Fibroblast of lung (primary cell): ENCODE data around the gene CTPS2. TPM values are rescaled to one million over a fixed set of nuclear protein-coding genes. Genes with fewer than 3 reads are reported as not detected.
"Not testable (repeated sequence)": the region's sequence is repeated elsewhere in the genome, so short reads cannot be mapped to it uniquely, and the experiment has no call there.

Experiments used
- DNase-seq, 2 donors: peaks; one replicate each; pipeline versions ENCODE4 v3.0.0 to v3.0.0-alpha.2; 2010; ENCODE audit warnings: low read depth in 2 of 2
- H2AFZ ChIP-seq: 2 replicates; pipeline ENCODE4 v1.5.1; 2012; ENCODE audit warnings: low read length, control low read depth, inconsistent platforms
- H3K27ac ChIP-seq: 2 replicates; pipeline ENCODE4 v1.5.1; 2011; ENCODE audit warnings: low read length, control low read depth; ENCODE audit not compliant: insufficient read depth
- H3K27me3 ChIP-seq: 2 replicates; pipeline ENCODE4 v1.5.1; 2011; ENCODE audit warnings: mild to moderate bottlenecking, low read length; ENCODE audit not compliant: control insufficient read depth, insufficient read depth
- H3K36me3 ChIP-seq: 2 replicates; pipeline ENCODE4 v1.5.1; 2011; ENCODE audit warnings: low read length; ENCODE audit not compliant: control insufficient read depth, insufficient read depth
- H3K4me1 ChIP-seq: 2 replicates; pipeline ENCODE4 v1.5.1; 2011; ENCODE audit warnings: low read length; ENCODE audit not compliant: control insufficient read depth, insufficient read depth; ENCODE audit errors: extremely low read depth
- H3K4me2 ChIP-seq: 2 replicates; pipeline ENCODE4 v1.5.1; 2011; ENCODE audit warnings: low read length, control low read depth; ENCODE audit not compliant: insufficient read depth; ENCODE audit errors: extremely low read depth
- H3K4me3 ChIP-seq, 4 experiments: fragments of 200-600 bp in 1 of 4; sonication (generic) in 1 of 4; replicated peaks in 1 of 4; 2 replicates each; pipeline ENCODE4 v1.5.1; 2011 to 2016; ENCODE audit warnings: low read length in 4 of 4, low read depth in 3 of 4, mild to moderate bottlenecking in 3 of 4, control low read depth in 2 of 4, inconsistent platforms in 1 of 4, mixed read lengths in 1 of 4; ENCODE audit not compliant: insufficient read depth in 1 of 4; ENCODE audit errors: control extremely low read depth in 1 of 4
- H3K79me2 ChIP-seq: 2 replicates; pipeline ENCODE4 v1.5.1; 2012; ENCODE audit warnings: mild to moderate bottlenecking, low read length, inconsistent platforms; ENCODE audit not compliant: control insufficient read depth, insufficient read depth
- H3K9ac ChIP-seq: 2 replicates; pipeline ENCODE4 v1.5.1; 2011; ENCODE audit warnings: mild to moderate bottlenecking, low read length, control low read depth; ENCODE audit not compliant: insufficient read depth
- H3K9me3 ChIP-seq: 2 replicates; pipeline ENCODE4 v1.5.1; 2012; ENCODE audit warnings: low read depth, low read length; ENCODE audit not compliant: control insufficient read depth, insufficient read depth
- H4K20me1 ChIP-seq: 2 replicates; pipeline ENCODE4 v1.5.1; 2011; ENCODE audit warnings: low read length; ENCODE audit not compliant: control insufficient read depth, insufficient read depth; ENCODE audit errors: extremely low read depth
- CTCF ChIP-seq, 2 donors: IDR thresholded peaks in 1 of 2; conservative IDR thresholded peaks in 1 of 2; 1 replicate in 1 of 2; 2 replicates in 1 of 2; pipeline ENCODE4 v1.5.1; 2011 to 2012; ENCODE audit warnings: low read length in 2 of 2, control low read depth in 1 of 2, inconsistent platforms in 1 of 2, low read depth in 1 of 2, mild to moderate bottlenecking in 1 of 2
- EZH2 ChIP-seq: IDR thresholded peaks from 2 replicates; pipeline ENCODE4 v1.5.1; 2012; ENCODE audit warnings: low read length, control low read depth, mild to moderate bottlenecking; ENCODE audit errors: missing control alignments
- polyA plus RNA-seq, 2 donors: library from polyadenylated mRNA; depleted of rRNA in 1 of 2; stranded (reverse) in 1 of 2; unstranded in 1 of 2; fragments of >200 nt; gene quantifications; 2 replicates each; pipeline ENCODE4 v1.2.1, GENCODE V29; 2011 to 2012; ENCODE audit warnings: missing spikeins in 1 of 2
- total RNA-seq: library from RNA; depleted of rRNA; stranded (reverse); fragments of >200 nt; gene quantifications from 2 replicates; pipeline ENCODE4 v1.2.1, GENCODE V29; 2014

Gene CTPS2
- total and polyA plus RNA-seq, 2 donors (not counting 1 experiment from before 2014, with no cell fraction given) = 5.4 to 9.9 TPM

GRCh38 chrX:16606142-16606720 is 106.2 kb downstream of the CTPS2 start:
- H4K20me1 ChIP-seq = no peaks in the 10 kb centered on the region
- no peak overlapping the region for H3K9ac ChIP-seq
- TF ChIP-seq EZH2 (no peak), CTCF (conservative IDR thresholded peaks at IDR 0.05 in 1 of 2, IDR thresholded peaks at IDR 0.05 in 1 of 2; ENCODE audit: low read depth in 1 of 2, low read length in 2 of 2) (no peak)
- H3K36me3 ChIP-seq = peaks cover 1% of the 10 kb centered on the region
- H3K4me2 ChIP-seq = no peak overlapping the region
- no peaks in the 10 kb centered on the region for H3K9me3 ChIP-seq
- no peak overlapping the region for H3K4me3 ChIP-seq
- no peak overlapping the region for H2AFZ ChIP-seq
- H3K79me2 ChIP-seq = no peaks in the 10 kb centered on the region
- no peaks in the 10 kb centered on the region for H3K27me3 ChIP-seq
- DNase-seq = peak in 1 of 2 donors; percentile 44
- no peaks in the 10 kb centered on the region for H3K4me1 ChIP-seq
- H3K27ac ChIP-seq = no peak overlapping the region

GRCh38 chrX:16604337-16604736 is 108.1 kb downstream of the CTPS2 start:
- Histone ChIP-seq H3K27me3 (no peaks in the 10 kb centered on the region), H3K9ac (no peak overlapping the region), H2AFZ (no peak overlapping the region), H4K20me1 (no peaks in the 10 kb centered on the region), H3K9me3 (no peaks in the 10 kb centered on the region), H3K79me2 (no peaks in the 10 kb centered on the region), H3K4me1 (no peaks in the 10 kb centered on the region), H3K36me3 (peaks cover 1% of the 10 kb centered on the region), H3K4me3 (no peak overlapping the region), H3K27ac (no peak overlapping the region), H3K4me2 (no peak overlapping the region)
- DNase-seq = peak in 1 of 2 donors; percentile 19
- TF ChIP-seq CTCF (conservative IDR thresholded peaks at IDR 0.05 in 1 of 2, IDR thresholded peaks at IDR 0.05 in 1 of 2; ENCODE audit: low read depth in 1 of 2, low read length in 2 of 2) (no peak), EZH2 (no peak)

- H3K9me3 ChIP-seq = no peaks in the 10 kb centered on the region
- H3K4me2 ChIP-seq = no peak overlapping the region
- no peaks in the 10 kb centered on the region for H3K27me3 ChIP-seq
- H3K4me1 ChIP-seq = no peaks in the 10 kb centered on the region
- H4K20me1 ChIP-seq = no peaks in the 10 kb centered on the region
- H3K79me2 ChIP-seq = no peaks in the 10 kb centered on the region
- no peak overlapping the region for H3K9ac ChIP-seq
- H3K4me3 ChIP-seq = no peak overlapping the region
- H3K36me3 ChIP-seq = peaks cover 1% of the 10 kb centered on the region
- H2AFZ ChIP-seq = no peak overlapping the region
- TF ChIP-seq EZH2 (no peak), CTCF (conservative IDR thresholded peaks at IDR 0.05 in 1 of 2, IDR thresholded peaks at IDR 0.05 in 1 of 2; ENCODE audit: low read depth in 1 of 2, low read length in 2 of 2) (no peak)
- peak in 1 of 2 donors; percentile 19 for DNase-seq
- no peak overlapping the region for H3K27ac ChIP-seq
Observed at GRCh38 chrX:16603822-16604221, 108.6 kb downstream of the CTPS2 start.

GRCh38 chrX:16603235-16603634 is 109.2 kb downstream of the CTPS2 start:
- not testable (repeated sequence) for H3K4me2 ChIP-seq, H3K9me3 ChIP-seq, H3K9ac ChIP-seq, H3K27me3 ChIP-seq, H3K27ac ChIP-seq, H3K4me1 ChIP-seq, H3K79me2 ChIP-seq, H4K20me1 ChIP-seq, H3K4me3 ChIP-seq, H2AFZ ChIP-seq, DNase-seq, H3K36me3 ChIP-seq
